OCI-LY3 (cell line): ENCODE measurements around the gene HERC3.

Experiments used
- H2AFZ ChIP-seq: fragments of 200-600, 300-600 bp; shearing (Covaris generic); 2 replicates; pipeline ENCODE4 v1.6.0; 2014; ENCODE audit warnings: antibody characterized with exemption, low read depth, low read length
- H3K27ac ChIP-seq: fragments of 200-600, 300-600 bp; sonication (generic); 2 replicates; pipeline ENCODE4 v1.5.1; 2014; ENCODE audit warnings: mild to moderate bottlenecking, low read length, moderate library complexity, mixed read lengths
- H3K27me3 ChIP-seq: fragments of 200-600, 300-600 bp; sonication (generic); 2 replicates; pipeline ENCODE4 v1.6.1; 2014; ENCODE audit warnings: low read depth, low read length, mixed read lengths
- H3K36me3 ChIP-seq: fragments of 200-600, 300-600 bp; sonication (generic); replicated peaks from 2 replicates; pipeline ENCODE3; 2014; ENCODE audit warnings: low read depth, low read length, mixed read lengths
- H3K4me1 ChIP-seq: fragments of 300-600, 200-600 bp; sonication (generic); 2 replicates; pipeline ENCODE4 v1.6.1; 2014; ENCODE audit warnings: low read length, mixed read lengths
- H3K4me2 ChIP-seq: fragments of 200-600, 300-600 bp; sonication (generic); 2 replicates; pipeline ENCODE4 v1.6.1; 2014; ENCODE audit warnings: low read length, mixed read lengths
- H3K4me3 ChIP-seq: fragments of 300-600, 200-600 bp; sonication (generic); 2 replicates; pipeline ENCODE4 v1.5.1; 2014; ENCODE audit warnings: antibody characterized with exemption, mild to moderate bottlenecking, low read length, moderate library complexity
- H3K79me2 ChIP-seq: fragments of 300-600, 200-600 bp; shearing (Covaris generic); 2 replicates; pipeline ENCODE4 v1.6.1; 2014; ENCODE audit warnings: mild to moderate bottlenecking, low read length, mixed read lengths
- H3K9ac ChIP-seq: fragments of 300-600, 200-600 bp; shearing (Covaris generic); 2 replicates; pipeline ENCODE4 v1.6.0; 2014; ENCODE audit warnings: mild to moderate bottlenecking, low read length, moderate library complexity
- H3K9me3 ChIP-seq: fragments of 200-600, 300-600 bp; shearing (Covaris generic); 2 replicates; pipeline ENCODE4 v1.6.1; 2014; ENCODE audit warnings: low read length, mixed read lengths; ENCODE audit not compliant: insufficient read depth
- H4K20me1 ChIP-seq: fragments of 200-600, 300-600 bp; sonication (generic); 2 replicates; pipeline ENCODE4 v1.6.1; 2016; ENCODE audit warnings: low read length, mixed read lengths; ENCODE audit not compliant: insufficient read depth
- CTCF ChIP-seq: fragments of 200-600, 300-600 bp; sonication (generic); IDR thresholded peaks from 2 replicates; pipeline ENCODE4 v1.5.1; 2014; ENCODE audit warnings: antibody characterized with exemption, low read length, low read depth
- EZH2phosphoT487 ChIP-seq: fragments of 200-600 bp; shearing (Covaris generic); IDR thresholded peaks from 2 replicates; pipeline ENCODE4 v1.6.1; 2018; ENCODE audit warnings: antibody characterized with exemption, mixed run types, low read depth

HERC3 gene

GRCh38 chr4:88653371-88653946 is 61.2 kb downstream of the HERC3 start:
- no peaks in the 10 kb centered on the region for H3K4me1 ChIP-seq
- TF ChIP-seq CTCF, result no peak
- TF ChIP-seq EZH2phosphoT487, result no peak
- no peaks in the 10 kb centered on the region for H4K20me1 ChIP-seq
- no peak overlapping the region for H3K9ac ChIP-seq
- no peaks in the 10 kb centered on the region for H3K27me3 ChIP-seq
- no peaks in the 10 kb centered on the region for H3K9me3 ChIP-seq
- no peaks in the 10 kb centered on the region for H3K36me3 ChIP-seq
- no peak overlapping the region for H3K4me2 ChIP-seq
- H2AFZ ChIP-seq, result no peak overlapping the region
- no peak overlapping the region for H3K27ac ChIP-seq
- H3K79me2 ChIP-seq, result no peaks in the 10 kb centered on the region
- H3K4me3 ChIP-seq, result no peak overlapping the region

GRCh38 chr4:88655226-88655625 is 62.9 kb downstream of the HERC3 start:
- no peaks in the 10 kb centered on the region for H3K27me3 ChIP-seq
- no peak for TF ChIP-seq EZH2phosphoT487
- TF ChIP-seq CTCF, result no peak

DNA sequence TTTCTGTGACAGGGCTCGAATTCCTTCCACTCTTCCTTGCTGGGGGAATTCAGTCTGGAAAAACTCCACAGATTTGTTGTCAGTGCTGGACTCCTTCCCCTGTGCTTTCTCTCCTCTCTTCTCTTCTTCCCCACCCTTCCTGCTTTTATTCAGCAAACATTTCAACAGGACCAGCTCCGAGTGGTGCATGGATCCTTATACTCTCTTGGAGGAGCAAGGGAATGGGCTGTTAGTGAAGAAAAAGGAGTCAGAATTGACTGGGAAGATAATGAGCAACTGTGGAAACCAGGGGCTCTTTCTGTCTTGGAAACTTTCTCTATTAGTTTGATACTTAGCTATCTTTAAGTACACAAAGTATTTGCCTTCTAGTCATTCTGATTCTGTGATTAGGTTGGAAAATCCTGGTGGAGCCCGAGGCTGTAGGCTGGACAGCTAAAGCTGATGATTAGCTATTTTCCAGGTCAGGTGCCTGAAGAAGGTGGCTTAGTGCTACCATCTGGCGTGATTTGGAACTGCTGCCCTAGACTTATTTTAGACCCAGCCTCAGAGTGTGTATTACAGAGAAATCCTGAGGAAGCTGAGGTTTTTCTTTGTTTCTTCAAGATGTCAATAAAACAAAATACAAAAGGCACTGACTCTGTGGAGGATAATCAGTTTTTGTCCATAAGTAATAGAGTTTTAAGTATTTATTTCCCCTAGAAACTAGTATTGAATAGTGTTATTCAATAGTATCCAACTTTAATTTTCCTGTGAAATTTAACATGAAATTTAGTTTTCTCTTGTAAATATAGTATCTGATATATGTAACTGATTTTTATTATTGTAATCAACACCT is 67.0 kb downstream of the HERC3 start:
- no peaks in the 10 kb centered on the region for H3K4me1 ChIP-seq
- H3K36me3 ChIP-seq, result no peaks in the 10 kb centered on the region
- H3K27me3 ChIP-seq, result no peaks in the 10 kb centered on the region
- no peaks in the 10 kb centered on the region for H3K9me3 ChIP-seq
- TF ChIP-seq CTCF (peak; percentile 76), EZH2phosphoT487 (no peak)
- no peak overlapping the region for H3K4me2 ChIP-seq
- H3K4me3 ChIP-seq, result no peak overlapping the region
- H3K27ac ChIP-seq, result no peak overlapping the region
- H2AFZ ChIP-seq, result no peak overlapping the region
- no peak overlapping the region for H3K9ac ChIP-seq
- H3K79me2 ChIP-seq, result no peaks in the 10 kb centered on the region
- H4K20me1 ChIP-seq, result no peaks in the 10 kb centered on the region

More at GRCh38 chr4:88655226-88655625, 62.9 kb downstream of the HERC3 start:
- H3K4me3 ChIP-seq, result no peak overlapping the region
- H2AFZ ChIP-seq, result no peak overlapping the region
- no peak overlapping the region for H3K27ac ChIP-seq
- H3K4me2 ChIP-seq, result no peak overlapping the region
- no peak overlapping the region for H3K9ac ChIP-seq
- no peaks in the 10 kb centered on the region for H3K36me3 ChIP-seq
- H3K79me2 ChIP-seq, result no peaks in the 10 kb centered on the region
- no peaks in the 10 kb centered on the region for H3K4me1 ChIP-seq
- no peaks in the 10 kb centered on the region for H4K20me1 ChIP-seq
- no peaks in the 10 kb centered on the region for H3K9me3 ChIP-seq

DNA sequence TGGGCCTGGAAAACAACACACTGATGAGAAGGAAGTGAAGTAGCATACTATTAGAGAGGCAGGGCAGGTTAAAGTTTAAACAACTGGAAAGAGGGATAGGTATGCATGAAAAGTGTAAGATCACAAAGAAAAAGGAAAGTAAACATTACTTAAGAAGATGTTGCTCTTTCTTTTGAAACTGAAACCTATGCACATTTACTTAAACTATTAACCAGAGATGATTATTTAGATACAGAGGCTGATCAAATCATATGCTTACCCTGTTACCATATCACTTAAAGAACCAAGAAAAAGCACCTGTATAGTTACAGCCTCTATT is 67.6 kb downstream of the HERC3 start:
- Histone ChIP-seq H3K4me2 (no peak overlapping the region), H3K9me3 (no peaks in the 10 kb centered on the region), H4K20me1 (no peaks in the 10 kb centered on the region), H3K27me3 (no peaks in the 10 kb centered on the region), H2AFZ (no peak overlapping the region), H3K4me1 (no peaks in the 10 kb centered on the region), H3K36me3 (no peaks in the 10 kb centered on the region), H3K9ac (no peak overlapping the region), H3K27ac (no peak overlapping the region), H3K4me3 (no peak overlapping the region), H3K79me2 (no peaks in the 10 kb centered on the region)
- TF ChIP-seq EZH2phosphoT487 (no peak), CTCF (no peak)
